Measurements from ENCODE around the gene ZBTB7C. TPM values are rescaled to one million over a fixed set of nuclear protein-coding genes. Genes with fewer than 3 reads are reported as not detected.

The ZBTB7C gene
- total and polyA plus RNA-seq, 4 donors: 0.19 to 1.1 (median 0.45) TPM

DNA sequence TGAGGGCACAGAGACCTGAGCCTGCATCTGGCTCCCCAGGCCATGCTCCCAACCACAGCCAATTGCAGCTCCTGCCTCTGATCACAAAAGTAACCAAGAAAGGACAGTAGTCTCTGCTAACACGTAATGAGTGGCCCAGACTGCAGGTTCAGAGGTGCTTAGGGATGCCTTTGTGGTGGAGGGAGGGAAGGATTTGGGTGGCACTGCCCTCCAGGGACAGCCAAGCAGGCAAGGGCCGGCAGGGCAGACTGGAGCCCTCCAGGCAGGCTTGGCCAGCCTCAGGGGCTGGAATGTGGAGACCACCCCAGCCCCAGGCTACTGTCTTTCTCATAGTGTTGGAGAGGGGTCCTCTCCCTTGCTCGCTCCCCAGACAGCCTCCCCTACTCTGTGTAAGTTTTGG, 364.2 kb downstream of the ZBTB7C start:
- H3K9me3 ChIP-seq (ENCODE audit: control insufficient read depth in 4 of 4, low read length in 3 of 4): peaks cover 0 to 3% (median under 1%) of the 10 kb centered on the region in 4 donors
- no peaks in the 10 kb centered on the region for H3K27me3 ChIP-seq (ENCODE audit: control insufficient read depth in 4 of 4, insufficient read depth in 4 of 4, low read length in 3 of 4)
- TF ChIP-seq RXRA (IDR thresholded peaks at IDR 0.05) (no peak), ZBTB33 (IDR thresholded peaks at IDR 0.05) (no peak), REST (IDR thresholded peaks at IDR 0.05) (no peak), FOXA2 (IDR thresholded peaks at IDR 0.05) (no peak), MAX (IDR thresholded peaks at IDR 0.05) (no peak), TAF1 (conservative IDR thresholded peaks at IDR 0.05) (no peak), YY1 (IDR thresholded peaks at IDR 0.05) (no peak), RAD21 (IDR thresholded peaks at IDR 0.05) (no peak), NR2F2 (IDR thresholded peaks at IDR 0.05) (no peak), HNF4G (IDR thresholded peaks at IDR 0.05) (no peak), GABPA (IDR thresholded peaks at IDR 0.05 in 1 of 2, conservative IDR thresholded peaks at IDR 0.05 in 1 of 2) (no peak), FOXA1 (IDR thresholded peaks at IDR 0.05) (no peak), CTCF (IDR thresholded peaks at IDR 0.05; ENCODE audit: low read depth, low read length, missing input control) (no peak), ATF3 (IDR thresholded peaks at IDR 0.05) (no peak), EGR1 (IDR thresholded peaks at IDR 0.05; ENCODE audit: low read depth in 2 of 2) (no peak), HNF4A (conservative IDR thresholded peaks at IDR 0.05) (no peak), SP1 (IDR thresholded peaks at IDR 0.05) (no peak), JUND (IDR thresholded peaks at IDR 0.05) (no peak)
- no peak for DNase-seq (ENCODE audit: low spot score)
- H3K9ac ChIP-seq (ENCODE audit: low read depth in 1 of 2, low read length in 2 of 2): no peak overlapping the region
- H3K27ac ChIP-seq (ENCODE audit: low read depth in 1 of 2, low read length in 2 of 2): no peak overlapping the region
- no peak overlapping the region for H3K4me3 ChIP-seq (ENCODE audit: low read depth in 1 of 3, low read length in 3 of 3)
- no peaks in the 10 kb centered on the region for H3K36me3 ChIP-seq (ENCODE audit: control insufficient read depth in 4 of 4, insufficient read depth in 3 of 4, low read depth in 1 of 4, low read length in 3 of 4)
- no peaks in the 10 kb centered on the region for H3K4me1 ChIP-seq (ENCODE audit: control insufficient read depth in 4 of 4, insufficient read depth in 4 of 4, low read length in 3 of 4)
- WGBS: 91% methylated on average over 3 of the region's 3 CpGs

All from liver (tissue), 9 donors.